ENCODE results near the gene CS. TPM values are rescaled to one million over a fixed set of nuclear protein-coding genes. Genes with fewer than 3 reads are reported as not detected.

Gene CS
- total RNA-seq, 1 experiment from 2014 or later = 250 TPM

- peak overlapping the region; percentile 85 to 89 for H3K4me3 Mint-ChIP-seq
- Histone ChIP-seq H3K4ac (ENCODE audit: low read depth, low read length) (no peak overlapping the region), H3K9ac (ENCODE audit: extremely low read depth, insufficient read length, low read length) (peak overlapping the region; percentile 18), H3K79me1 (ENCODE audit: insufficient read depth, low read depth, low read length, poor library complexity, severe bottlenecking) (no peaks in the 10 kb centered on the region), H2BK12ac (ENCODE audit: insufficient read length, low read depth, low read length) (no peak overlapping the region), H3K27ac (ENCODE audit: insufficient read length, low read depth, low read length) (no peak overlapping the region), H3K14ac (ENCODE audit: insufficient read depth, low read length) (no peak overlapping the region), H3K9me3 (ENCODE audit: control insufficient read depth, low read depth, low read length) (no peaks in the 10 kb centered on the region), H4K8ac (replicated peaks; ENCODE audit: insufficient read length, low read depth, low read length) (no peak overlapping the region), H2BK5ac (ENCODE audit: insufficient read length, low read length) (no peak overlapping the region), H2BK15ac (ENCODE audit: low read depth, low read length) (no peak overlapping the region), H3K4me2 (ENCODE audit: insufficient read depth, insufficient read length, low read length) (peak overlapping the region; percentile 66), H2AK5ac (ENCODE audit: insufficient read length, low read length) (no peak overlapping the region), H2AFZ (ENCODE audit: low read length) (no peak overlapping the region), H3K4me1 (ENCODE audit: insufficient read depth, low read length) (no peaks in the 10 kb centered on the region), H3K79me2 (ENCODE audit: insufficient read depth, low read length) (no peaks in the 10 kb centered on the region), H3K23me2 (ENCODE audit: insufficient read length, low read depth, low read length, poor library complexity, severe bottlenecking) (peaks cover 3% of the 10 kb centered on the region), H2BK20ac (ENCODE audit: low read depth, low read length, poor library complexity, severe bottlenecking) (no peak overlapping the region), H2BK120ac (ENCODE audit: low read depth, low read length, poor library complexity, severe bottlenecking) (no peak overlapping the region), H3K18ac (ENCODE audit: insufficient read length, low read depth, low read length) (no peak overlapping the region), H3K56ac (ENCODE audit: insufficient read length, low read depth, low read length) (no peak overlapping the region), H3K27me3 (ENCODE audit: insufficient read depth, low read length) (no peaks in the 10 kb centered on the region), H3T11ph (ENCODE audit: low read length) (no peak overlapping the region), H4K20me1 (ENCODE audit: control insufficient read depth, insufficient read depth, insufficient read length) (no peaks in the 10 kb centered on the region), H4K91ac (ENCODE audit: insufficient read length, low read depth, low read length) (no peak overlapping the region), H4K5ac (ENCODE audit: insufficient read length, low read depth, low read length) (no peak overlapping the region), H3K23ac (ENCODE audit: insufficient read length, low read depth, low read length) (no peak overlapping the region)
- DNase-seq = peak; percentile 58
- TF ChIP-seq, protein P1, sequence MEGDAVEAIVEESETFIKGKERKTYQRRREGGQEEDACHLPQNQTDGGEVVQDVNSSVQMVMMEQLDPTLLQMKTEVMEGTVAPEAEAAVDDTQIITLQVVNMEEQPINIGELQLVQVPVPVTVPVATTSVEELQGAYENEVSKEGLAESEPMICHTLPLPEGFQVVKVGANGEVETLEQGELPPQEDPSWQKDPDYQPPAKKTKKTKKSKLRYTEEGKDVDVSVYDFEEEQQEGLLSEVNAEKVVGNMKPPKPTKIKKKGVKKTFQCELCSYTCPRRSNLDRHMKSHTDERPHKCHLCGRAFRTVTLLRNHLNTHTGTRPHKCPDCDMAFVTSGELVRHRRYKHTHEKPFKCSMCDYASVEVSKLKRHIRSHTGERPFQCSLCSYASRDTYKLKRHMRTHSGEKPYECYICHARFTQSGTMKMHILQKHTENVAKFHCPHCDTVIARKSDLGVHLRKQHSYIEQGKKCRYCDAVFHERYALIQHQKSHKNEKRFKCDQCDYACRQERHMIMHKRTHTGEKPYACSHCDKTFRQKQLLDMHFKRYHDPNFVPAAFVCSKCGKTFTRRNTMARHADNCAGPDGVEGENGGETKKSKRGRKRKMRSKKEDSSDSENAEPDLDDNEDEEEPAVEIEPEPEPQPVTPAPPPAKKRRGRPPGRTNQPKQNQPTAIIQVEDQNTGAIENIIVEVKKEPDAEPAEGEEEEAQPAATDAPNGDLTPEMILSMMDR (conservative IDR thresholded peaks at IDR 0.05) = no peak
- peaks cover 11 to 15% of the 10 kb centered on the region in 2 experiments for H3K4me1 Mint-ChIP-seq
- no peaks in the 10 kb centered on the region for H3K27me3 Mint-ChIP-seq (ENCODE audit: low read depth)
- no CpG with 5 or more reads among the region's 21 CpGs for WGBS (ENCODE audit: extremely low coverage, insufficient read length, low lambda C conversion rate)
- no peaks in the 10 kb centered on the region; a peak in 1 of 5 replicates for H3K9me3 Mint-ChIP-seq
- peaks cover 19 to 38% (median 29%) of the 10 kb centered on the region in 3 experiments; a peak in 6 of 7 replicates for H3K36me3 Mint-ChIP-seq (ENCODE audit: insufficient read depth in 1 of 3, low read depth in 3 of 3)
- H3K27ac Mint-ChIP-seq = peak overlapping the region in 2 of 3 experiments; percentile 28 to 59; a peak in 2 of 7 replicates
These were observed 32.6 kb downstream of the CS start for GRCh38 chr12:56267443-56268071.

Data from H9 (cell line).